HG03565 (cell line): Measurements from ENCODE around the gene C12orf42.
A peak's percentile ranks its signal among the peaks of the same experiment; 100 is the strongest.
"Not testable (repeated sequence)": the region's sequence is repeated elsewhere in the genome, so short reads cannot be mapped to it uniquely, and the experiment has no call there.

Experiments used
- ATAC-seq: cut with Tn5 transposase; IDR thresholded peaks from one replicate; pipeline ENCODE4 v1.9.1; 2021; ENCODE audit warnings: mild to moderate bottlenecking, moderate library complexity; ENCODE audit not compliant: unreplicated experiment

The C12orf42 gene

DNA sequence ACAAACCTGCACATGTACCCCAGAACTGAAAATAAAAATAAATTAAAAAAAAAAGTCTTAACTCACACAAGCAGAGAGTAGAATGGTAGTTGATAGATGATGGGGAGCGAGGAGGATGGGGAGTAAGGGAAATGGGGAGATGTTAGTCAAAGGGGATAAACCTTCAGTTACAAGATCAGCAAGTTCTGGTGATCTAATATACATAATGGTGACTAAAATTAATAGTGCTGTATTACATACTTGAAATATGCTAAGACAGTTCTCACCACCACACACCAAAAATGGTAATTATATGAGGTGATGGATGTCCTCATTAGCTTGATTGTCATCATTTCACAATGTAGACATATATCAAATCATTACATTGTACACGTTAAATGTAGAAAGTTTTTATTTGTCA, 3.2 kb upstream of the C12orf42 start:
- ATAC-seq = no peak

DNA sequence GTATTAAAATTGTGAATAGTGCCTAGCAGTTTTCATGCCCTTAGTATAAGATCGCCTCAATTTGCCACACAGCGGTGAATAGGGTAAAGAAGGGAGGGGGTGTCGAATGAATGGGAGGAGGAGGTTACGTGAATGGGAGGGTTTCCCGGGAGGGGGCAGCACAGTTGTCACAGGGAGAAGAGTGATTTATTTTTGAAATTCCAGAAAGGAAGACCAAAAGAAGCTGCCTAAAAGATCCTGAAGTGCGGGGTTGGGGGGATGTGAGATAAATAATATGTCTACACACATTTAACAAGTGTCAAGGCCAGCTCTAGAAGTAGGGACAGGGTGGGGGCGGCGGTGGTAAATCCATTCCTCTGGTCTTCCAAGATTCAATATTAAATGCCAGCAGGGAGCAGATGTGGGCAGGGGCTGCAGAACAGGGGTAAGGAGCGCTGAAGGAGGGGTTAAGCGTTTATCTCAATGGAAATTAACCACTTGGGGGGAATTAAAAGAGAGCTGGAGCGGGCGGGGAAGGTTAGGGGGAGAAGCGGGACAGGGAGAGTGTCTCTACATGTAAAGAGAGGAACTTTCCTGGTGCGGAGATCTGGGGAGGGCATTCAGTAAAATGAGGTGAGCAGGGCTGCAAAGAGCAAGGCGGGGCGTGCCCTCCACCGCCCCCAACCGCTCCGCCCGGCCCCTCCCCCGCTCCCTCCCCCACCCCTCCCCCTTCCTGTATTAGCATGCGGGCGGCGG, 867 bp downstream of the C12orf42 start:
- ATAC-seq = no peak

DNA sequence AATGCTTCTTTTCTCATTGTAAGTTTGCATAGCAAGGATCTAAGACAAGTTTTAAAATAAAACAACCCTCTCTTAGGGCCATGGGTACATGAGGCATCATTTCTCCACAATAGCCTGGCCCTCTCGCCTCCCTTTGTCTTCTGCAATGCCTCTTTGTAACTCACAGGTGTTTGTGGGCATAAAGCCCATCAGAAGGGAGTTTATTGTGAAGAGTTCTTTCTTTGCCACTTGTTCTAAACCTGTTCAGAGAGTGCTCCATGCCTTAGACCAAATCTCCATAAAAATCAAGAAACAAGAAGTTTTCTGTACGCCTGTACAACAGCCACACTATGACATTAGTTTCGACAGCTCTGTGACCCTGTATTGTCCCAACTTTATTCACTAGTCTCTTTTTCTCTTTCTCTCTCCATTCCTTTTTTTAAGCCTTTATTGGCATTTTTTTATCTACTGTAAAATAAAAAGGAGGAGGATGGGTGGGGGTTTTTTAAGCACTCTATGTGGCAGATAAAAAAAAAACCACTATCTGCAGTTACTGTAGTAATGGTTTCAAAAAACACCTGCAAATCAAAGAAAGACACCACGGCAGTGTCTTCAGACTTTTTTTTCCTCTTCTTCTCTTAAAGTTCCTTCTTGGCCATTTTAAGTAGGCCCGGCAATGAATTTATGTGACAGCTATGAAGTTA, 1.6 kb downstream of the C12orf42 start:
- no peak for ATAC-seq

DNA sequence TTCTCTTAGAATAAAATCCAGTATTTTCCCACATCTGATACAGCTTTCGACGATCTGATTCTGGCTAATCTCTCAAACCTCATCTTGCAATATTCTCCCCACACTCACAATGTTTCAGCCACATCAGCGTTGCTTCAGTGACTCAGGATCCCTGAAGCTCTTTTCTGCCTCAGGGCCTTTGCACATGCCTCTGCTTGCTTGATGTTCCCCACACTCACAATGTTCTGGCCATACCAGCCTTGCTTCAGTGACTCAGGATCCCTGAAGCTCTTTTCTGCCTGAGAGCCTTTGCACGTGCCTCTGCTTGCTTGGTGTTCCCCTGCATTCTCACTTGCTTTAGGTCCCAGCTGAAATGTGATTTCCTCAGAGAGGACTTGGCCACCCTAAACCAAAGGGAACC, 2.6 kb downstream of the C12orf42 start:
- no peak for ATAC-seq

DNA sequence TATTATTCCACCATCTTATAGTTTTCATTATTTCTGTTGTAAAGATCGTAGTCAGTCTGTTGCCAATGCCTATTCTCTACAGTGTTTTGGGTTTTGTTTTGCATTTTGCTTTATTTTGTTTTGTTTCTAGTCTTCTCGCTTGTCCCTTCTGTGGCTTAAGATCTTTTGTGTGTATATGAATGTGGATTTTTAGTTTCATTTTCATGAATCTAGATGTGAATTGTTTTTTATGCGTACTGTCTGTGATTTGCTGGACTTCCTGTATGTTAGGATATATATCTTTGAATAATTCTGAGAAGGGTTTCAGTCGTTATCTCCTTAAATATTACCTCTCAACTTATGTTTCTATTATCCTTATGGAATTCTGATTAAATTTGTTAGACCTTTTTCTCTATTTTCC, 13.4 kb downstream of the C12orf42 start:
- ATAC-seq = no peak

DNA sequence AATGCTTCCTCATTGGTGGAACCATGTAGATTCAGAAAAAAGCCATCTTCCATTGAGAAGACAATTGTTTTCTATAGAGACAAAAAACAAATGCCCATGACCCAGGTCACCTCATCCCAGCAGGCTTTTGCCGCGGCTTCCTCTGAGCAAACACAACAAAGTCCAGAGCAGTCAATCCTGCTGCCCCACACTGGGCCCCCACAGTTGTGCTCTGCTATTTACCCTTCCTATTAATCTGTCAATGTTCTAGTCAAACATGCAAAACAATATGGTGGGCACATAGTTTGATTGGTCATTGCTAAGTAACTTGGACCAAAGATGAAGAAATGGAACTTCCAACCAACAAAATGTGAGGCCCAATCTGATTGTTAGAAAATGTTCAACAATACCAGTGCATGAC, 20.7 kb downstream of the C12orf42 start:
- ATAC-seq = no peak

DNA sequence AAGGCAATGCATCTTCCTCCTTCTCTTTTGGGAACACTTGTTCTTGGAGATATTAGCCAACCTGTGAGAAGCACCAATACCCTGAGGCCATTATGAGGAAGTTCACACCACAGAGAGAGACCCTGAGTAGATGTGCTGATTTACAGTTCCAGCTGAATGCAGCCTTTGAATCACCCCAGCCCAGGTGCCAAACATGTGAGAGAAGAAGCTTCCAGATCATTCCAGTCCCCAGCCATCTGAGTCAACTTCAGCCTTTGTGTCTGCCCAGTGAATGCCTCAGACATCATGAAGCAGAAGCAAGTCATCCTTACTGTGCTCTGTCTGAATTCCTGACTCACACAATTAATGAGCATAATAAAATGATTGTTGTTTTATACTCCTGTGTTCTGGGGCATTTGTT, 25.1 kb downstream of the C12orf42 start:
- ATAC-seq = no peak

DNA sequence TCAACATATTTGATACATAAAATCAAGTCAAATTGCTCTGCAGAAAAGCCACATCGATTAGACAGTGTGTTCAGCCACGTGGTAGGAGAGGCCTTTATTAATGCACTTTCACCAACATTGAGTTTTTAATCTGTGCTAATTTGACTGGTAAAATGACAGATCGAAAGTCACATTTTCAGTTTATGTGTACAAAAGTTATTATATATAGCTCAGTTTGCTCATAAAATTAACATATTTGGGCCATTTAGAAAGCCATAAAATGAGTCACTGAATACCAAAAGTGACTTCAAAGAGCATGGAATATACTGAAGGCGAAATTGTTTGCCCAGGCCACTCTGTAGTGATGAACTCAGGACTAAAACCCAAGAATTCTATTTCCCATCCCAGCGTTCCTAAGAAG, 26.0 kb downstream of the C12orf42 start:
- ATAC-seq = no peak

DNA sequence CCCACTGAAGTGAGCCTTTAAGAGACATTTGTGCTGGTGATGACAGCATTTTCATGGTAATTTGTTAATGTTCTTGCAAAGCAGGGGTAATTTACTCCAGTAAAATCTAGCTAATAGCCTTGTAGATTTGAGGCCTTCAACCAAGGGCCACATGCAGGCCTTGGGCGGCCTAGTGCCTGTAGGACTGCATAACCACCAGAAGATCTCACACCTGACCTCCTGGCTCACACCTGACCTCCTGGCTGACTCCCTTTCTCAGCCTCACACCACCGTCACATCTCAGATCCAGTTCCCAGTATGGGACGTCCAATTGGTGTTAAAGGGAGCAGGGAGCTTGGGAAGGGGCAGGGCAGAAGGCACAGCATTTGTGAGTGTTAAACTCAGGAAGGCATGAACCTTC, 26.9 kb downstream of the C12orf42 start:
- no peak for ATAC-seq

DNA sequence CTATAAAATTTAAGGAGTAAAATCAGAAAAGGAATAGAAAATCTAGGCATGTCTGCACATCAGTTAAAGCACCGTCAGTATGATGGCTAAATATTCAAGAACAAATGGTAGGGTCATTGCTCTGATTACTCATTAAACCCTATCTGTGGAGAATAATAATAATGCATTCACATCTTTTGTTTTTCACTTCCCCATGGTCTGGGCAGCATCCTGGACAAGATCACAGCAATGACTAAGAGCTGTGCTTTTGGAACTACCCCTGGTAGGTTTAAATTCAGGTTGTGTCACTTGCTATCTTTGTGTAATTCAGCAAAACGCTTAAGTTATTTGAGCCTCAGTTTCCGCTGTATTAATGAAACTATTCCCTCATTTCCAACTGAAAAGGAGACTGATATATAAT, 33.1 kb downstream of the C12orf42 start:
- ATAC-seq = peak; percentile 97

DNA sequence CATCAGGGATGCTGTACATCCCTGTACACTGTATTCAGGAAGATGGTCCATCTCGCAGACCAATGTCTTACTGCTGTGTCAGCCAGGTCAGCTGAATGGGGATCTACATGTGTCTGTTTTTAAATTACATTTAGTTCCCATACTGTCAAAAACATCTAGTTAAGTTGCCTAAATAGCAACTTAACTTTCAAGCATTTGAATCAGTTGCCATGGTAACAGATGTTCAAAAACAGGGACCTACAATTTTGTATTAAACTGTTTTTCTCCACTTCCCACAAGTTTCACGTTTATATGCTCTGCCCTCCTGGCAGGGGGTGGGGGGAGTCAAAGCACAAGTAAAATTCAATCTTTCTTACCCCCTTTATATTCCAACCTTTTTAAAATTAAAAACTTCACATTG, 38.3 kb downstream of the C12orf42 start:
- no peak for ATAC-seq

DNA sequence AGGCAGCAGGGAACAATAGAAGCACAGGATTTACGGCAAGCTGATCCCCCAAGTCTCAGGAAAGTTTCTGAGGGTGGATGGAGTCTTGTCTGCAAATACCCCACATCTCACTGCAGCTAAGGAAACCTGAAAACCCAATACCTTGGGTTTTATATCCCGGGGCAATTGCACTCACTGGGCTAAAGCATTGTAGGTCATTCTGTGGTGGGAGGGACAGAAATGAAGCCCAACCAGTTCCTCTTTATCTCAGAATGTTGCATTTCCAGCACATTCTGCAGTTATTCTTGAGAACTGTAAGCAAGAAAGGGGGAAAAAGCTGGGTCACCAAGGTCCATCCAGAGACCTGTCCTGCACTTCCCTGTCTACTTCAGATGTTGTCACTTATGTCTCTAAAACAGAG, 39.8 kb downstream of the C12orf42 start:
- ATAC-seq = no peak

DNA sequence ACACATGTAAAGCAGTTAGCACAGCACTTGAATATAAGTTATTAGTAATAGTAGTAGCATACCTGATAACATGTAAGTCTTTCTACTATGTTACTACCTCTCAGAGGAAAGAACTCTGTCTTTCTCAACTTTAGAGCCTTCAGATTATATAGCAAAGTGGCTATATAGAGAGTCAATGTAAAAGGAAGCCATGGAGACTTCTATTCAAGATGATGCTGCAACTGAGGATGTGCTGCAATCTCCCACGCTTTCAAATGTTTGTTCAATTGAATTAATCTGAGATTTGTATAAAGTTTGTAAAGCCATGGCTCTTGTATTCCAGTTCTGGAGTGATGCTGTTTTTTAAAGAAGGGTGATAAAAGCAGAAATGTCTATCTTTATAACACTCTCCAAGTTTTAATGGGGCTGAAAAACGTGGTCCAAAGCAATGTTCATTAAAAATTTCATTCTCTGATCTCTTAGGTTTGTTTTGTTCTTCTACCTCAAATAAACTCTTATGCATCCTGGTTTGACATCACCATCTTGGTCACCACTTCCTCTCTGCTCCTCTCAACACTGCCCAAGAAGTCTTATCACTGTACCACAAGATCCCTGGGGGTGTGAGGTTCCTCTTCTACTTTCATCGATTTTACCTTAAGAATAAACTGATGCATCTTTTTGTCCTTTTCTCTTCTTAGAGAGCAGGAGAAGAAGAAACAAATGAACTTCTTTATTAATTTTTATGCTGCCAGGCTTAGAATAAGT, 40.6 kb downstream of the C12orf42 start:
- ATAC-seq = peak; percentile 74

DNA sequence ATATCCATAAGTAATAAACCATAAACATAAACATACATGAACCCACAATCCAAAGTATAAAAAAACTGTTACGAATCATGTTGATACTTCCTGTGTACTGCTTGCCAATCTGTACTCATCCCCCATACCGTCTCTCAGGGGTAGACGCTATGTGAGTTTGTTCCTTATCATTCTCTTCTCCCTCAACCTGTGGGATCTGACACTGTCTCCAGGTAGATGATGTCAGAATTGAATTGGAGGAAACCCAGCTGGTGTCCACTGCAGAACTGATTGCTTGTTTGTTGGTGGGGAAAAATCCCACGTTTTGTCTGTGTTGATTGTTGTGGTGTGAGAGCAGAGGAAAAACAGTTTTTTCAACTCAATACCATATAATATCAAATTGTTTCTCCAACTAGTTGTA, 50.8 kb downstream of the C12orf42 start:
- no peak for ATAC-seq

DNA sequence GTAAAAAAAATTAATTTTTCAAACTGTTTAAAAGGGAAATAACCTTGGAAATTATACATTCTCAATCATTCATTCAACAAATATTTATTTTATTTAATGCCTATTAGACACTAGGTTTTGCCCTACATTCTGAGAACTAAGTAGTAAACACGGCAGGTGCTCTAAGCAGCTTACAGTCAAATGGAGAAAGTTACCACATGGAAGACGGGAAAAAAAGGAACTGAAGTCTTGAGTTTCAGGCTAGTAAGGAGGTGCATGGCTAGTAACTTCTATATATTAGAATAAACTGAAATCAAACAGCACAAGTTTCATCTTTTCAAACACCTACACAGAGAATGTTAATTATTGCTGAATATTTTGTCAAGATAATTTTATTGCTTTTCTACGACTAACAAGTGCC, 52.9 kb downstream of the C12orf42 start:
- ATAC-seq = no peak

DNA sequence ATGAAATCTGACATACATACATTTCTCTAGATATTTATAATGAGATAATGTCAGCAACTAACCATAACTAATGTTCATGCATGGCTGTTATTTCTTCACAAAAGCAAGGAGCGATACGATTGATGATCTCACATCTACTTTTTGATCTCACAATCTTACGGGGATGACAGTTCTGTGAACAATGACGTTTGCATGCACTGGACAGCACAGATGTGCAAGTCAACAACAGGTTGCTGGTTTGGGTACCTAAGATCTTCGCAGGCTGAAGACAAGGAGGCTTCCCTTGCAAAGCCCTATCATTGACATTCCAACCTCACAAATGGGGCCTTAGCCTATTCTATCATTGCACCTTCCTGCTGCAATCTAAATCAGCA, 53.6 kb downstream of the C12orf42 start:
- no peak for ATAC-seq

DNA sequence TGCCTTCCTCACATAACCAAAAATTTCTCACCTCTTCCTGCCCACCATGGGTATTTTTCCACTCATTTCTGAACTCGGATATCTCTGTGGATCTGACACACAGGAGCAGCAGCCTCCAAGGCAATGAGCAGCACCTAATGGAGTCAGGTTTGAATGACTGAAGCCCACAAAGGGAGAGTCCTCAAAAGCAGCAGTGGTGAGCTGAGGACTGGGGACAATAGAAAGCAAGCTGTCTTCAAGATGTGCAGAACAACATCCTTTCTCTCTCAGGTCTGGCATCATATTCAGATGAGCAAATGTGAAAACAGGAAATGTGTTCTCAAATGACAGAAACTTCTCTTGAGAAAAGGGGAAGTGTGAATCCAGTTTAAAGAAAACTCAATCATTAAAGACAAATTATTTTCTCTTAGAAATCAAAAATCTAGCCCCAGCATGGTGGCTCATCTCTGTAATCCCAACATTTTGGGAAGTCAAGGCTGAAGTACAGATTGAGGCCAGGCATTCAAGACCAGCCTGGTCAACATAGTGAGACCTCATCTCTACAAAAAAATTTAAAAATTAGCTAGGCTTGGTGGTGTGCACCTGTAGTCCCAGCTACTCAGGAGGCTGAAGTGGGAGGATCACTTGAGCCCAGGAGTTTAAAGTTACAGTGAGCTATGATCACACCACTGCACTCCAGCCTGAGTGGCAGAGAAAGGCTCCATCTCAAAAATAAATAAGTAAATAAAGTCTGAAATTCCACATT, 54.2 kb downstream of the C12orf42 start:
- peak; percentile 96 for ATAC-seq

DNA sequence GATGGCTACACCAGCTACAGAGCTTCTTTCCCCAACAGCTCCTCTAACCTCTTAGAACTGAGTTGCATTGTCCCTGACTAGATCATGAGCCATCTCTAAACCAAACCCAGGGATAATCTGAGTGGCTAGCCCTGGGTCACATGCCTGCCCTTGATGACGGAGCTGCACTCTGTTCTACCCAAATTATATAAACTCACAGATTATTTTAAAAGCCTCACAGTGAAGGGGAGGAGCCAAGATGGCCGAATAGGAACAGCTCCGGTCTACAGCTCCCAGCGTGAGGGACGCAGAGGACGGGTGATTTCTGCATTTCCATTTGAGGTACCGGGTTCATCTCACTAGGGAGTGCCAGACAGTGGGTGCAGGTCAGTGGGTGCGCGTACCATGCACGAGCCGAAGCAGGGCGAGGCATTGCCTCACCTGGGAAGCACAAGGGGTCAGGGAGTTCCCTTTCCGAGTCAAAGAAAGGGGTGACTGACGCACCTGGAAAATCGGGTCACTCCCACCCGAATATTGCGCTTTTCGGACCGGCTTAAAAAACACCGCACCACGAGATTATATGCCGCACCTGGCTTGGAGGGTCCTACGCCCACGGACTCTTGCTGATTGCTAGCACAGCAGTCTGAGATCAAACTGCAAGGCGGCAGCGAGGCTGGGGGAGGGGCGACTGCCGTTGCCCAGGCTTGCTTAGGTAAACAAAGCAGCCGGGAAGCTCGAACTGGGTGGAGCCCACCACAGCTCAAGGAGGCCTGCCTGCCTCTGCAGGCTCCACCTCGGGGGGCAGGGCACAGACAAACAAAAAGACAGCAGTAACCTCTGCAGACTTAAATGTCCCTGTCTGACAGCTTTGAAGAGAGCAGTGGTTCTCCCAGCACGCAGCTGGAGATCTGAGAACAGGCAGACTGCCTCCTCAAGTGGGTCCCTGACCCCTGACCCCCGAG, 61.3 kb downstream of the C12orf42 start:
- ATAC-seq = not testable (repeated sequence)

DNA sequence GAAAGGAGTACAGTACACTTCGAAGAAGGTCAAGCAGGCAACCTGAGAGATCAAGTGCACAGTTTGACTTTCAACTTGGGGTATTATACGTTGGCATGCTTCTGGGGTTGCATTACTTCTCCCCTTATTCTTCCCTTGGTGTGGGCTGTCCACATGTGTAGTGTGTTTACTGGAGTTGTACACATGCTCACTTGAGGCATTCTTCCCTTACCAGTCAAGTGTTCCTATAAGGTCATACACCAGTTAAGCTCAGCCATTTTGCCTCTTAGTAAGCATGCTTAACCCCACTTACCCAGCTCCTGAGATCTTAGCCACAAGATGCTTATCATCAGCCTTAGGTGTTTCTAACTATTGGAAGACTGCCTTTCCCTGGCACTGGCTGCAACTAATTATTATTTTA, 63.8 kb downstream of the C12orf42 start:
- ATAC-seq = no peak

DNA sequence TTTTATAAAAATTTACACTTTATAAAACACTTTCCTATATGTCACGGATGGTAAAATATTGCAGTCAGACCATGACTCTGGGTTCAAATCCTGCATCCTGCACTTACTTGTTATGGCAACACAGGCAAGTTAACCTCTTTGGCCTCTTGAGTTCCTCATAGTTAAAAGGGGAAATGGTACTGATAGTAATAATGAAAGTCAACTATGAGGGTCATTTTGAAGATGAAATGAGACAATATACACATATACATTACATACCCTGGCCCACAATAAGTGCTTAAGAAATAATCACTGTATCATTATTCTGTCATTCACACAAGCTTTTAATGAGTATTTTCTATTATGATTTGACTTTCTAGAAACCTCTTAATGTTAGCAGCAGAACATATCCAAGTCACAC, 64.4 kb downstream of the C12orf42 start:
- no peak for ATAC-seq
